Measurements from ENCODE around the gene RTN1. TPM values are rescaled to one million over a fixed set of nuclear protein-coding genes. Genes with fewer than 3 reads are reported as not detected.

The RTN1 gene
- total and polyA plus RNA-seq, 2 experiments from 2014 or later: 4.2 to 4.3 TPM

GRCh38 chr14:59905188-59905587, 34.6 kb upstream of the RTN1 start (continued):
- TF ChIP-seq ZNF462 (CRISPR knock-in tag; IDR thresholded peaks at IDR 0.05): no peak
- no peak for TF ChIP-seq POLR2AphosphoS5 (IDR thresholded peaks at IDR 0.05; ENCODE audit: low read depth)

- Mint-ChIP-seq H3K4me1 (peaks cover under 1% of the 10 kb centered on the region; the same call in 2 of the 3 replicates), H3K27ac (no peak overlapping the region), H3K9me3 (no peaks in the 10 kb centered on the region), H3K36me3 (ENCODE audit: low read depth) (no peaks in the 10 kb centered on the region), H3K27me3 (ENCODE audit: insufficient read depth, low read depth, poor library complexity) (no peaks in the 10 kb centered on the region), H3K4me3 (no peak overlapping the region)
- Histone ChIP-seq H3K4me3 (no peak overlapping the region), H2AFZ (no peak overlapping the region), H3F3A (replicated peaks; ENCODE audit: low read depth) (no peaks in the 10 kb centered on the region), H3K36me3 (ENCODE audit: insufficient read depth) (no peaks in the 10 kb centered on the region), H3K27me3 (ENCODE audit: insufficient read depth) (no peaks in the 10 kb centered on the region), H4K20me1 (replicated peaks; ENCODE audit: insufficient read depth) (no peaks in the 10 kb centered on the region), H3K27ac (ENCODE audit: low read depth) (no peak overlapping the region), H3K4me2 (no peak overlapping the region), H3K79me2 (replicated peaks; ENCODE audit: insufficient read depth) (no peaks in the 10 kb centered on the region), H3K4me1 (ENCODE audit: insufficient read depth) (no peaks in the 10 kb centered on the region), H3K9me2 (ENCODE audit: insufficient read depth) (no peaks in the 10 kb centered on the region)
- peak; percentile 36 for DNase-seq (ENCODE audit: low spot score)
- TF ChIP-seq REST (IDR thresholded peaks at IDR 0.05; ENCODE audit: unreplicated experiment) (no peak), CREB1 (CRISPR knock-in tag; IDR thresholded peaks at IDR 0.05; ENCODE audit: low read depth) (no peak), EZH2 (IDR thresholded peaks at IDR 0.05; ENCODE audit: low read depth, unreplicated experiment) (no peak), ZNF331 (CRISPR knock-in tag; IDR thresholded peaks at IDR 0.05; ENCODE audit: low read depth) (no peak), EZH2phosphoT487 (IDR thresholded peaks at IDR 0.05; ENCODE audit: unreplicated experiment) (no peak), JUNB (IDR thresholded peaks at IDR 0.05; ENCODE audit: unreplicated experiment) (no peak), STAT1 (IDR thresholded peaks at IDR 0.05; ENCODE audit: unreplicated experiment) (no peak), ZNF114 (CRISPR knock-in tag; IDR thresholded peaks at IDR 0.05) (no peak), NANOG (IDR thresholded peaks at IDR 0.05; ENCODE audit: borderline replicate concordance) (no peak)
- peak; percentile 64 for ATAC-seq
These were observed 33.6 kb upstream of the RTN1 start for GRCh38 chr14:59904184-59904583.
